Measurements from ENCODE around the gene STK24.

Gene STK24

GRCh38 chr13:98493042-98493712, 83.7 kb downstream of the STK24 start:
- no peak overlapping the region for H3K4me3 ChIP-seq (ENCODE audit: low read depth, low read length)

DNA sequence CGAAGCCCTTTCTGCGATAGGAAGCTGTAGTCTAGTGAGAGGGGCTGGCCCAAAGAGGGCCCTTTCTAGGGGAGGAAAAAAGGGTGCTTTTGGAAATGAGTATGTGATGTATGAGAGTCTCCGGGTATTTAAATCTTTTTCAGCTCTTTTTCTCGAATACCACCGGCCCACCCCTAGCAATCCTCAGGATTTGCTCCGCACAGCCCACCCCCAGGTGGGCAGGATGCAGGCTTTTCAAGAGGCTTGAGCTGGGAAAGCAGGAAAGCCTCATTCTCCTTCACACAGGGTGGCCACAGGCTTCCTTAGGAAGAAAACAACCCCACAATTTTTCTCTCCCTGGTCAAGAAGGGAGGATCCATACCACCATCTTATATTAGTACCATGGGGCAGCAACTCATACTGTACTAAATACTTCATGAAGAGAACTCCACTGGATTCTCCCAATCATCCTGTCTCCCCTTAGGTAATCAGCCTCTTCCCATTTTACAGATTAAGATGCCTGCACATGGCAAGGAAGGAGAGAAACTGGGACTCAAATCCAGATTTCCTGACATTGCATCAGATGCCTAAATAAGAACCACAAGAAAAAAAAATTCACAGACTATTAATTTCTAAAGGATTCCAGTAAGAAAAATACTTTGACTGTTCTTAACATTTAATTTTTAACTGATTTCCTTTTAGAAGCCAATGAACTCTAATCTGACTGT, 84.4 kb downstream of the STK24 start:
- no peak overlapping the region for H3K4me3 ChIP-seq (ENCODE audit: low read depth, low read length)

GRCh38 chr13:98490866-98491265, 86.0 kb downstream of the STK24 start:
- no peak overlapping the region for H3K4me3 ChIP-seq (ENCODE audit: low read depth, low read length)

DNA sequence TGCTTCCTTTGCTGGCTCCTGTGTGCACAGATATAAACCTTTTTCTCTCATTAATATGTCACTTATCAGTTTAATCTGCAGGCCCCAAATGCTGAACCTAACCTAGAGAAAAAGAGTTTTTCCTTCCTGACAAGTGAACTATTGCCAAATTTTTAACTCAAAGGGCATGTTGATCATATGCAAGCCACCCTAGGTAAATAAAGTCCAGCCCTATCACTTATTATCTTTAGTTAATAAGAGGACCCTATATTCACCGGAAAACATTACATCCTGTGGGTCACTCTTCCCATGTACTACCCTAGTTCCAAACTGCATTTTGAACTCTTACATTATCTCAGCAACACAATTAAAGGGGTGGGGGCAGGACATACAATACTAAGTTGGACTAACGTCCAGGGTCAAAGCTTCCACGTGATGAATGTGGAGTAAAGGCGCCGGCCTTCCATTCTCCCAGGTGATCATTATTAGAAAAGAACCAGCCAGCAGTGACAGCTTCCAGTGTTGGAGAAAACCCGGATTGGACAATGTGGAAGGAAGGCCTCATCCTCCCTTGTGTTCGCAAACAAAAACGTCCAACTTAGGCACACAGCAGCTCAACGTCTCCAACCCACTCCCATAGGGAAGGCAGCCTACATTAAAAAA, 86.6 kb downstream of the STK24 start:
- no peak overlapping the region for H3K4me3 ChIP-seq (ENCODE audit: low read depth, low read length)

GRCh38 chr13:98489446-98490194, 87.3 kb downstream of the STK24 start:
- no peak overlapping the region for H3K4me3 ChIP-seq (ENCODE audit: low read depth, low read length)

DNA sequence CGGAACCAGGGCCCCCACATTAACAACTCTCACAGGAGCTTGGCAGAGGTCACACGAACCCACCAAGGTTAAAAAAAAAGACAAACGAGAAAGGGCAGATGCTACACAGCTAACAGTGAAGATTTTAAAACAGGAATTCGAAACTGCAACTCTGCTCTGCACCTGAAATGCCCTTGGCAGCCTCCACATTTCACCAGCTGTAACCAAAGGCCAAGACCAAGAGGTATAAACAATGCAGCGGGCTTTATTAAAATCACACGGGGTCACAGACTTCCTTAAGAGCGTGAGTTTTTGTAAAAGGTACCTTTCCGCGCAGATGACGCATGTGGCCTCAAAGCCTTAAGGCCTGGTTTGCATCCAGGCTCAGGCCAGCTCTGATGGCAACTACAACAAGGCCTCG, 88.2 kb downstream of the STK24 start:
- H3K4me3 ChIP-seq (ENCODE audit: low read depth, low read length) = no peak overlapping the region

DNA sequence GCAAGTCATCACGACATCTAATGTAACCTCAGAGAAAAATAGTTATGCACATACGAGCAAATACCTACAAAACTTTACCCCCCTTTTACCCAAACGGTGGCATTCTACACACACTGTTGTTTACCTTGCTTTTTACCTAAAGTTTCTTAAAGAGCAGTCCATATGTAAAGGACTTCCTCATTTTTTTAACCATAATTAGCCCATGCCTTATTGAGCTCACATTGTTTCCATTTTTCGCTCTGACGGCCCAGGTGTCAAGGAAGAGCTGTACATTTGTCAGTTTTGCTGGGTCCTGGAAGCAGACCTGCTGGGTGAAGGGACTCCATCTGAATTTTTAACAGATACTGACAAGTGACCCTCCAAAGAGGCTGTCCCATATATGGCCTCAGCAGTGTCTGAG, 89.4 kb downstream of the STK24 start:
- no peak overlapping the region for H3K4me3 ChIP-seq (ENCODE audit: low read depth, low read length)

- no peak overlapping the region for H3K4me3 ChIP-seq (ENCODE audit: low read depth, low read length)
Measured at GRCh38 chr13:98487016-98487415, 89.9 kb downstream of the STK24 start.

DNA sequence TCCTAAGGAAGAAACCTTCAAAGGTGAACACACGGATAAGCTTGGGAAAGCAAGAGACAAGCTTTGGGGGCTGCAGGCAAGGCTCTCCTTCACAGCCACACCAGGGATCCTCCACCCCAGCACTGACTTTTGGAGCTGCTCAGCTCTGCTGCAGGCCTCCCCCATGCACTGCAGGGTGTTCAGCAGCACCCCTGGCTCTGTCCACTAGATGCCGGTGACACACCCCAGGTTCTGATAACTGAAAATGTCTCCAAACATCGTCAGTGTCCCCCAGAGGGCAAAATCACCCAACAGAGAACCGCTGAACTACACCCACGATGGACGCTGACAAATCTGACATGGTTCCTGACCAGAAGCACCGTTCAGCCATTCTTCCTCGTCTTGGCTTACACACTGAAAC, 90.5 kb downstream of the STK24 start:
- no peak overlapping the region for H3K4me3 ChIP-seq (ENCODE audit: low read depth, low read length)

- H3K4me3 ChIP-seq (ENCODE audit: low read depth, low read length) = no peak overlapping the region
Measured at GRCh38 chr13:98485561-98485960, 91.3 kb downstream of the STK24 start.

DNA sequence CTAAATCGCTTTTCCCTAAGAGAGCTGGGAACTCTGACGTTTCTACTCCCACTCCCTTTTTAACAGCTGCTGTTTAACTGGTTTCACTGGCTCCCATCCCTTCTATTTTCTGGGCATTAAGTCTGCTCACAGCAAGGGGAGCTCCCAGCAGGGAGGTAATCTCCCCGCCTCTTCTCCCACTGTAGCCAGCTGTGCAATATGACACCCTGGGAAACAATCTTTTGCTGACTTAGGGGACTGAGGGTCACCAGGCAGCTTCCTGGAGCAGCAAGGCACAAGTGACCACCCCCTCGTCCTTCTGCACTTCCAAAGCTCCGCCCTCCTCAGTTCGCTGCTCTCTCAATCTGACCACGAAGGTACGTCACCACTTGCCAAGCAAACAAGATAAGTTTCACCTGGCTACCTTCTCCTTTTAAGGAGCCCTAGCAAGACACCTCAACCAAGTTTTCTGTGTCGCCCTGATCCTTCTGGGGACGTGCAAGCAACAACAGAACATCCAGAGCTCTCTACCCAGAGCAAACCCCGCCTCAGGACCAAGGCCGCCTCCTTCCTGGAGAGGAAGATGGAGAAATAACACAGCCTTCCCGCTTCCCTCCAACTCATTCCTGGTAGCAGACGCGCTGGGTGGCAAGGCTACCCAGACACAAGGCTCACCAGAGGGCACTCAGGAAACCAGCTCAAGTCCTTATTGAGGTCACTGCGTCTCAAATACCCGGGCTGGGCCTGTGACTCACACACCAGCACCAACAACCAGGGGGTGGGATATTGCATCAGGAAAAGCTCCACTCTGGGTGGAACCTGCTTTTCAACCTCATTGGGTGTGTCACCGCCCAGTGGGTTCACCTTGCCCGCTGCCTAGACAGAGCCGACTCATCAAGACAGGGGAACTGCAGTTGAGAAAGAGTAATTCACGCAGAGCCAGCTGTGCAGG, 92.4 kb downstream of the STK24 start:
- H3K4me3 ChIP-seq (ENCODE audit: low read depth, low read length) = peak overlapping the region; percentile 4

DNA sequence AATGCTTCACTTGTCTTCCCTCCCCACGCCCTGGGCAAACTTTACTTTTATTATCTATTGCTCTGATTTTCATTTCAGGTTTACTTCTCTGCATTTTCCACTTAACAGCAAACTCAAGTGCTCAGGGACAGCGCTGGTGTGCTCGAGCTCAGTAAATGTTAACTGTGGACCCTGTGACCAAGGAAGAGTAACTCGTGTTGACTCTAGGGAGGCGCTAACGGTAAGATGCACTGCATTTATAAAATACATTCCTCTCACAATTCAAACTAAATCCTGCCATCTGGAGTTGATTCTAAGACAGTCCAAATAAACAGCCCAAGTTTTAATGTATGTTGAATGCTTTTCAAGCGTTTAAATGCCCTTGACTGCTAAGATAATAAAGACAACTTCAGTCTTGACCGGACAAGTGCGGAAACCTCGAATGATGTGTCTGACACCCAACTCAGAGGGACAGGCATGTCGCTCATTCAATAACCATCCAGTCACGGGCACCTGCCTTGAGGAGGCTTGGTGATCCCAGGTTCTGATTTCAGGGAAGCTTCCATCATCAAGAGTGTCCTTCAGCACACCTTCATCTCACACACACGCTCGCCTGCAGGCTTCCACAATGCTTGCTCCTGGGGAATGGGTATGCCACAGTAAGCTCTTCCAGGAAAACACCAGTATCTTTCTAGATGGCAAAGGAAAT, 93.2 kb downstream of the STK24 start:
- H3K4me3 ChIP-seq (ENCODE audit: low read depth, low read length) = no peak overlapping the region

DNA sequence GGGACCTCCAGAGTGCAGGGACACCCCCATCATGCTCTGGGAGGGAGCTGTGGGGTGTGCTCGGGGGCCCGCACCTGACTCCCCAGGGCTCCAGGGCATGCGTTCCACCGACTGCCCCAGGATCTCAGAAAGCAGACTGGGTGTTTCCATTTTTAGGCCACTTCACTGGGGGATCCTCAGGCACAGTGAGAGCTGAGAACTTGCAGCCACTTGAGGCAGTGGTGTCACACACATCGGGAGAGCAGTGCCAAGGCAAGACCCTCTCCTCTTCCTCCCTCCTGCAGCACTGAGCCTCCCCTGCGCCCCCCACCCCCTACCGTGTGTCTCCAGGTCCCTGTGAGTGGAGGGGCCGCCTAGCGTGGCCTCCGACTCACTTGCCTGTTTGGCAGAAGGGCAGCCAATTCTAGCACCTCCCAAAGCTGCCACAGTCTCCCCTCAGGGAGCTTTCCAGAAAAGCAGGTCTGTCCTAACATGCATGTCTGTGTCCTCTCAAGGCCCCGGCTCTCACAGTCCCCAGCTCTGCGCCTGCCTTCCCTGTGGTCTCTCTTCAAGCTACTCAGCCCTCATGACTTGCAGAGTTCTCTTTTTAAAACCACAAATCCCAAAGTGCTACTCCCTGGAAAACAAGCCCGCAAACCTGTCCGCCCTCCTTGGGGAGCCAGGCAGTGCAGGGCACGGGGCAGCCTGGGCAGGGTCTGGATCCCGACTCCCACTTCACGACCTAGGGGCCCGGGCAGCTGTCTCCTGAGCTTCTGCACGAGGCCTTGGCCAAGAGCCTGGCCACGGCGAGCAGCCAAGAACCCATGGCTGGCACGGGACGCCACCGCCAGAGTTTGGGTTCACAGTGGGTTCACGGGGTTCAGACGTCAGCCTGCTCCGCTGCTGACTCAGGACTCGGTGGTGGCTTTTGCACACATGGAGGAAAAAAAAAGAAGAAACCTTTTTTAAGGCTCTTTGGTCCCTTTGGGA, 94.1 kb downstream of the STK24 start:
- no peak overlapping the region for H3K4me3 ChIP-seq (ENCODE audit: low read depth, low read length)

GRCh38 chr13:98480915-98481877, 95.7 kb downstream of the STK24 start:
- H3K4me3 ChIP-seq (ENCODE audit: low read depth, low read length) = no peak overlapping the region

DNA sequence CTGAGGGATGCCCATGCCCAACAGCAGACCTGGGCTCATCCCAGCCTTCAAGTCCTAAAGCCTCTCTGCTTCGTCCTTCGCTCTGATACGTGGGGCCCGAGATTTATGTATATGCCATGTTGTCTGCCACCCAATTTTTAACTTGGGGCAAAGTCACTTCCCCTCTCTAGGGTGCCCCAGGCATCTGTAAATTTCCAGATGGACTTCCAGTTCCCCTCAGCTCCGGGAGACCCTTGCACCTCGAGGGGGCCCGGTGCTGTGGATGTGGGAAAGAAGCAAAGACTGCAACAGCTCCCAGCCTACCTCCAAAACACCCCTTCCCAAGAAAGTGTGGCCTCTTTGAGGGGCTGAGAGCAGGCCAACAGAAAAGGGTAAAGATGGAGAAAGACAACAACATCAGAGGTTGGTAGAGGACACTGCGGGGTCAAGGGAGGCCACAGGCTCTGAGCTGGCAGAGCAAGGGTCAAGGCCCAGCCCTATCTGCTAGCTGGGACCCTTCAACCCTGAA, 97.4 kb downstream of the STK24 start:
- no peak overlapping the region for H3K4me3 ChIP-seq (ENCODE audit: low read depth, low read length)

- no peak overlapping the region for H3K4me3 ChIP-seq (ENCODE audit: low read depth, low read length)
Measured at GRCh38 chr13:98478189-98479129, 98.4 kb downstream of the STK24 start.
